Stimulated activated CD4-positive, alpha-beta T cell treated with anti-CD3 and anti-CD28 coated beads, Interleukin-15, amount 100 ng/mL, for 24 hours (primary cell): ENCODE data around the gene ZNF318.

Experiments
- DNase-seq: peaks from one replicate; pipeline ENCODE4 v3.0.0-alpha.2; 2020

The ZNF318 gene

DNA sequence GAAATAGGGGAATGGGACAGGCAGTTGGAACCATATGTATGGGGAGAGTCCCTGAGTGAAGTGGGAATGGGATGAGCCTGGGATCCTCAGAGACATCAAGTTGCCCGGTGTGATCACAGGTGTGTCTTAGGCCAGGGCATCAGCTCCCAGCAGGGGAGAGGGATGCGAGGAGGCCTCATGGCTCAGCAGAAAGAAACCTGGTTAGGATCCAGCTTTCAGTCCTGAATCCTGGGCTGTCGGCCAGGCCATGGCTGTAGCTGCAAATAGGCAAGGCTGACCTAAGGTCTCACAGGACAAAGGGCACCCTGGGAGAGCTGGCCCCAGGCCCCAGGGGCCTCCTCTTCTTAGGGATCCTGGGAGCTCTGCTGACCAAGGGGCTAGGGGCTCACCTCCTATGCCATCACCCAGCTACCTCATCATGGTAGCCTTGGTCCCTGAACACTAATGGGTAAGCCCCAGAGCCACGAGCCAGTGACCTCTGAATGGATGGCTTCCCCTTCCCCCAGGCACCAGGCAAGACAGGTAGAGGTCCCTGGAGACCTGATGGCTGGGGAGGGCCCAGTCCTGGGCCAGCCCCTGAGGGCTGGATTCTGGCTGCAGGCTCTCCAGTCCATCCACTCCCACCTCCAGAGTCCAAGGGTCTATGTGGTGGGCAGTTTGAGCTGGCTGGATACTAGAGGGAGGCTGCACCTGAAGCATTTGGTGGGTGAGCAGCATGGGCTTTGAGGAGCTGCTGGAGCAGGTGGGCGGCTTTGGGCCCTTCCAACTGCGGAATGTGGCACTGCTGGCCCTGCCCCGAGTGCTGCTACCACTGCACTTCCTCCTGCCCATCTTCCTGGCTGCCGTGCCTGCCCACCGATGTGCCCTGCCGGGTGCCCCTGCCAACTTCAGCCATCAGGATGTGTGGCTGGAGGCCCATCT, 71.5 kb downstream of the ZNF318 start, which contains the start of gene SLC22A7:
Gene SLC22A7 (plus strand): TSS at position 617 of the 921 bp plus-strand sequence. CDS start 99 bp downstream, at position 716.
- no peak for DNase-seq

DNA sequence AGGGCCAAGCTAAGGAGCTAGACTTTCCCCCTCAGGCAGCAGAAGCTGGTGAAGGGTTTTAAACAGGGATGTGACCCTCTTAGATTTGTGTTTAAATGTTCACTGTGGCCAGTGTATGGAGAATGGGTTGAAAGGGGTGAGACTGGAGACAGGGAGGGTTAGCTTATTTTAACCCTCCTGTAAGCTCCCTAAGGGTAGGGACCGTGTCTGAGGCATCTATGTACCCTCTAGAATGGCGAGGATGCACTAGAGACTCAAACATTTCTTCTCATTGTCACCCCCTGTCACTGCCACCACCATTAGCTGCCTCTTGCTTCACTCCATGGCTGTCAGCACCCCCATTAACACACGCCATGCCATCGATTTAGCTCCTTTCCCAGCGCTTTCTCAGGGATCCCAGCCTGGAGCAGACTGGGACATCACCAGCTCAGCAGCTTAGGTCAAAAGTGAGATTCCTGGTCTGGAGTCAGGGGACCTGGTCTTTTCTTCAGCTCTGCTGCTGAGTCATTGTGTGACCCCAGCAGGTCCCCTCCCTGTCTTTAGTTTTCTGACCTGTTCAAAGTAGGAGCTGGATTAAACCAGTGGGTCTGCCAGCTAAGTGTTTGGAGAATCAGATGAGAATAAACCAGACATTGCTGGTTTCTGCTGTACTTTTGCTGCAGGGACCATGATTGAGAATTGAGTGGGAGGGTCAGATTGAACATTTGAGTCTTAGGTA, 72.5 kb downstream of the ZNF318 start:
- no peak for DNase-seq

DNA sequence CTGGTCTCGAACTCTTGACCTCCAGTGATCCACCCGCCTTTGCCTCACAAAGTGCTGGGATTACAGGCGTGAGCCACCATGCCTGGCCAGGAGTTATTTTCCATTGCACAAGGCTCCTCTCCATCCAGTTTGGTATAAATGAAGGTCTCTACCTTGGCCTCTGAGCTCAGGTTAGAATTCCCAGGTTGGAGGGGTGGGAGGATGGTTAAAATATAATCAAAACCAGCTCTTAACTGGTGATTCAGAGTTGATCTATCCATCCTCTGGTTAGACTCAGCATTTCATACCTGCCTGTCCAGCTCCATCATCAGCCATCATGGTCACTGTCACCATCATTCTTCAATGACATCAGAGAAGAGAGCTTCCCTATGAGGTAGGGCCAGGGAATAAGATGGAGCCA, 74.0 kb downstream of the ZNF318 start:
- no peak for DNase-seq

DNA sequence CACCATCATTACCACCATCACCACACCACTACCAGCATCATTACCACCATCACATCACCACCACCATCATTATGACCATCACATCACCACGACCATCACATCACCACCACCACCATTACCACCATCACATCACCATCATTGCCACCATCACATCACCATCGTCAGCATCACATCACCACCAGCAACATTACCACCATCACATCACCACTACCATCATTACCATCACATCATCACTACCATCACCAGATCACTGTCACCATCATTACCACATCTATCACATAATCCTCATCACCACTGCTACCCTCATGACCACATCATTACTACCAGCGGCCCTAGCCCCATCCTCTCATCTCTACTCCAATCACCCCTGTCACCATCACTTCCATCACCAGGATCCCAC, 74.9 kb downstream of the ZNF318 start:
- no peak for DNase-seq

DNA sequence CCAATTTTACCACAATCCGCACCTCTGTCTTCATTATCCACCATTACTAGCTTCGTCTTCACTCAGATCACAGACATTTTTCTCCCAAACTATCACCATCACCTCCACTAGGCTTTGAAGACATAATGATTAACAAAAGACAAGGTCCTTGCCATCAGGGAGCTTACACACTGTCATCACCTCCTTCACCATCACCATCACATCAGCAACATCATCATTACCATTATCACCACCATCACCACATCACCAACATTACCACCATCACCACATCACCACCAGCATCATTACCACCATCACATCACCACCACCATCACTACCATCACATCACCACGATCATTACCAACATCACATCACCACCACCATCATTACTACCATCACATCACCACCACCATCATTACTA, 75.7 kb downstream of the ZNF318 start:
- no peak for DNase-seq

DNA sequence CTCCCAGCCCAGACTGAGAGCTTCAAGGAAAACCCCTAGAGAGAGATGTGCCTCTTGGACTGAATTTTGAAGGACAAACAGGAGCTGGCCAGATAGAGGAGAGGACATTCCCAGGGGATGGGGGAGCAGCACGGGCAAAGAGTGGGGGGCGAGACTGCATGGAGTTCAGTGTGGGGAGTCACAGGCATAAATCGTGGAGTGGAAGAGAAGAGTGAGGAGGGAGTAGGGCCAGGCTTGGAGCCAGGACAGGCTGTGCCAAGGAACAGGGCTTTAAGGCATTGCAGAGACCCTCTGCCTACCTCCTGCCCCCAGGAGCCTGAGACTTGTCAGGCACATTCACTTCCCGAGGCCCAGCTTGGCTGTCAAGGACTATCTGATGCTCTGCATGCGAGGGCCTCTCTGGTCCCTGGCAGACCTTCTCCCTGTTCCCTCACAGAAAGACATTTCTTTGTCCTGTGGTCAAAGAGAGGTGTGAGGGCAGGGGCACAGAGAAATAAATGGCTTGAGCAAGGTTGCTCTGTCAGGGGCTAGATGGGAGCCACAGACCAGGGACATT, 76.6 kb downstream of the ZNF318 start:
- no peak for DNase-seq

DNA sequence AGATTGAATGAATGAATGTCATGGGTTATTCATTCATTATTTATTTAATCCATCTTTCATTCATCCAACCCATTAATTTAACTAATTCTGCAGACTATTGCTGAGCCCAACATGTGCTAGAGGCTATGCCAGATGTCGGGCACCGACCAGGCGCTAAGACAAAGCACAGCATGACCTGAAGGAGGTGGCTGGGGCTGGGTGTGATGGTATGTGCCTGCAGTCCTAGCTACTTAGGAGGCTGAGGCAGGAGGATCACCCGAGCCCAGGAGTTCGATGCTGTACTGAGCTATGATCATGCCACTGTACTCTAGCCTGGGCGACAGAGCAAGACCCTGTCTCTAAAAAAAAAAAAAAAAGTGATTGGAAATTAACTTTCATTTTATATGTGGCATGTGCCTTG, 77.1 kb downstream of the ZNF318 start:
- DNase-seq: no peak

DNA sequence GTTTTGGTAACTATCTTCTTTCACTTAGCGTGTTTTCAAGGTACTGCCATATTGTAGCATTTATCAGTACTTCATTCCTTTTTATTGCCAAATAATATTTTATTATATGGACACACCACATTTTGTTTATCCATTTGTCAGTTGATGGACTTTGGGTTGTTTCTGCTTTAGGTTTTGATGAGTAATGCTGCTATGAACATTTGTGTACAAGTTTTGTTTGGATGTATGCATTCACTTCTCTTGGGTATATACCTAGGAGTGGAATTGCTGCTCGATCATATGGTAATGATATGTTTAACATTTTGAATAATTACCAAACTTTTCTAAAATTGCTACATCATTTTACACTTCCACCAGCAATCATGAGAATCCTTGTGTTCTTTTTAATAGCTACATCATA, 77.7 kb downstream of the ZNF318 start:
- no peak for DNase-seq

DNA sequence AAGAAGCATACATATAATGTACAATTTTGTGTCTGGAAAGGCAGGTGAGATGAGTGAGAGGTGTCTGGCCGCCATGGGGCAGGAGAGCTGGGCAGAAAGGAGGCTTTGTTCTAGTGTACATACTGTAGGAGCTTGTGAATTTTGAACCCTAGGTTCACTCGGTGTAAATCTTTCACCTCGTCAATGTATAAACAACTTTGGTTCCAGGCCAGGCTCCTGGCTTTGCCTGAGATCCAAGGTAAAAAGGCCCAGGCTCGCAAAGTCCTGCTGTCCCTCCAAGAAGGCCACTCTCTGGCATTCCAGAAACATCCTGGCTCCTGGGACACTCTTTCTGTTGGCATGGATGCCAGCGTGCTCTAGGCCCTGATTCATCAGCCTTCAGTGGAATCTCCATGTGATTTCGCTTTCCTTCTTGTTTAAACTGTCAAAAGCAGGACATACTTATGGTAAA, 78.5 kb downstream of the ZNF318 start:
- DNase-seq: no peak

DNA sequence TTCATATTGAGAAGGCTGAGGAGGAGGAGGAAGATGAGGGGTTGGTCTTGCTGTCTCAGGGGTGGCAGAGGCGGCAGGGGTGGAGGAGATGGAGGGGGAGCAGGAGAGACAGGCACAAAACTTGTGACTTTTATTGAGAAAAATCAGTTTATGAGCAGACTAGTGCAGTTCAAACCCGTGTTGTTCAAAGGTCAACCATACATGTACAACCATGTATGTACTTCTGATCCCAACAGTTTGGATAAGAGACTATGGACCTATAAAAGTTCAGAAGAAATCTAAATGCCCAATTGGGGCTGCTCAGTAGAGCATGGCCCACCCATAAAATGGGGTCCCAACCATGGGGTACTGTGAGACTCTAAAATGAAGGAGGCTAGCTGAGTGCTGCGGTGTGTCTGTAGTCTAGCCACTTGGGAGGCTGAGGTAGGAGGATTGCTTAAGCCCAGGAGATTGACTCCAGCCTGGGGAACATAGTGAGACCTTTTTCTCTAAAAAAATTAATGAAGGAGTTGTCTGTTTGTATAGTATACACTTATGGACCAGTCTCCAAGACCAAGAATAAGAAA, 79.0 kb downstream of the ZNF318 start:
- no peak for DNase-seq

DNA sequence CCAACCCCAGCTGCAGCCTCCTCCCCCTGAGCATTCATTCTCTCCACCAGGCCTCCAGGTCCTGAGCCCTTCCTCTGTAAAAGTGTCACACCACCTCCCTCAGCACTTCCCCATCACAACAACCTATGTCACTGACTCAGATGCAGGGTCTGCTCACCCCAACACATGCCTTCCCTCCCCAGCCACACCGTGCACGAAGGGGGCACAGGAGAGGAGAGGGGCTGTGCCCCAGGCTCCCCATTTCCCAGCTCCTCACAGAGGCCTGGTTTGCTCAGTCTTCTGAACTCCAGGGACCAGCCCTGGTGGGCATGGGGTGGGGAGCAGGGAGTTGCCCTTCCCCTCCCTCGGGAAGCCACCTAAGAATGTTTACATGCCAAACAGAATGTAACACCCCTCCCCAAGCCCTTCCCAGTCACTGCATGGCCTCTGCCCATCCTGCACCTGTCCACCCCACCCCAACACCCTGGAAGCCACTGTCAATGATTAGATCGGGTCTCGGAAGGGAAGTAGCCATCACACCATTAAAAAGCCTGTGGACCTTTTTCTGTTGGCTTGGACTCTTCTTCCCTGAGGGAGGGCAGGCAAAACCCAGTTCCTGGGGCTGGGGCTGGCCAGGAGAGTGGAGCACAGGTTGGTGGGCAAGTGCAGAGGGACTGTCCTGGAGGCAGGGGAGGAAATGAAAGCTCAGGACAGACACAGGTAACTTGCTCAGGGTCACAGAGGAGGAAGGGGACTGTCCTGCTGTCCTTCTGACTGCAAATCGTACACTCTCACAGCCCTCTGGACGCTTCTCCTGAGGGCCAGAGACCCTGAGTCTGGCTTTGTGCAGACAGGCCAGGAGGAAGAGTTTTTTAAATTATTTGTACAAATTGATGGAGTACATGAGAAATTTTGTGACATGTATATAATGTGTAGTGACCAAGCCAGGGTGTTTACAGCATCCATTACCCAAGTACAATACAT, 81.4 kb downstream of the ZNF318 start:
- no peak for DNase-seq

DNA sequence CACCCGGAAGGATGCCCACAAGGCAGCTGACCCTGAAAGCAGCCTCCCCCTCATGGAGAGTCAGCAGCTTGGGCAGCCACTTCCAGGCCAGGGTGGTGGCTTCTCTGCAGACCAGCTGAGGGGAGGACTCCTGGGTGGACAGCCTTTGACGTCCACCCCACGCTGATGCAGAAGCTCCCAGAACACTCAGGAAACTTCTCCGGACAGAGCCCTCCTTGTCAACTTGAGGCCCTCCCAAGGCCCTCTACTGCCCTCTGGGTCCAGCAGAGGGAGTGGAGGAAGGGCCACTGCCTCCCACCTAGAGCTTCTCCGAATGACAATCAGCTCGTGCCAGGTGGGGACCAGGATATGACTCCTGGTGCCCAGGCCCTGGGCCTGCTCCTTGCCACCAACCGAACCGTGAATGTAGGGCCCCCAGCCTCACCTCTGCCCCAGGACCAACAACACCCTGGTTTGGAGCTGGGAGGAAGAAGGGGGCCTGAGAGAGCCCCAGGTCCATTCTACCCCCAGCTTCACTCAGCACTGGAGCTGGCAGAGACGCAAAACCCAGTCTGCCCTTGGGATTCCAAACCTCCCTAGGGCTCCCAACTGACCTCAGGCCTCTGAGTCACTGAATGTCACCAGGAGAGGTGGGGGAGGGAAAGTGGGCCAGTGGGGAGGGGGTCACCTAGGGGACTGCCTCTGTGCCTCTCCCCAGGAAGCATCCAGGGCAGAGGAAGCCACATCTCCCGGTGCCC, 82.3 kb downstream of the ZNF318 start:
- no peak for DNase-seq

DNA sequence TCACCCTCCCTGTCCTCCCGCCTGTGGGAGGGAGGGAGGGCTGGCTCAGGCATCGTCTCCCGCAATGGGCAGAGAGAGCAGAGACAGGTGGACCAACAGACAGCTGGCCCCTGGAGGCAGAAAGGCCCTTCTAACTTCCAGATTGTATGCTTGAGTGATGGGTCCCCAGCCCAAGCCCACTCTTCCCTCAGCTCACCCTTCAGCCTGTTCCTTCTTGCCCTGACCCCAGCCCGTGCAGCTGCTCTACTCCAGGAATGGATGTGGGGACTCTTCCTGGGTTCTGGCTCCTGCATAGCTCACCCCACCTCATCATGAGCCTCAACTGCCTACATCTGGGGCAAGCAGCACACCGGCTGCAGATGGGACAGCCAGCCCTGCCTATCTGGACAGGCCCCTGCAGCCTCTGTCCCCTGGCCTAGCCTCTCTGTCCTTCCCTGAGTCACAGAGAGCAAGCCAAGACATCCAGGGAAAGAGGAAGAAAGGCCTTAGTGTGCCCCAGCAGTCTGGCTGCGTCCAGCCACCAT, 82.9 kb downstream of the ZNF318 start:
- no peak for DNase-seq
